ENCODE measurements around the gene PON3. TPM values are rescaled to one million over a fixed set of nuclear protein-coding genes. Genes with fewer than 3 reads are reported as not detected.

Gene PON3
- total and polyA plus RNA-seq, 2 of the 8 experiments (the other 6 are each of a cell fraction or from before 2014, with no cell fraction given), result not detected

DNA sequence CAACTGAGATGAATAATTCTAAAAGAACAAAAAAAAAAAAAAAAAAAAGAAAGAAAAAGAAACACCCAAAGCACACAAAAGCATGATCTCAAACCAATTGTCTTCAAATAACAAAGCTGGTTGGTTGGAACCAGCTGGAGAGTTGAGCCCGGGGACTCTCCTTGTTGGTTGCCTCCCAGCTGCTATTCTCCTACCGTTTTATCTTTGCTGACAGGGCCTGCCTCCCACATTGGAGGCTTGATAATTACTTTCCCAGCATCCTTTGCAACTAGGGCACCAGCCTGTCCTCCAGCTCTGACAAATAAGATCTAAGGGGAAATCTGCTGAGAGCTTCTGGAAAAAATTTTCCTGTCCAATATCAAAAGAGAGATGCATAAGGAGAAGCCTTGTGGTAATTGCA lies 78.6 kb downstream of the PON3 start (continued):
- TF ChIP-seq TBP (IDR thresholded peaks at IDR 0.05; ENCODE audit: low read depth, low read length) (no peak), PHF8 (conservative IDR thresholded peaks at IDR 0.05; ENCODE audit: low read depth, low read length) (no peak)
